ENCODE results near the gene C1orf122. TPM values are rescaled to one million over a fixed set of nuclear protein-coding genes. Genes with fewer than 3 reads are reported as not detected.
A peak's percentile ranks its signal among the peaks of the same experiment; 100 is the strongest.

Gene C1orf122
- total and polyA plus RNA-seq, 2 of the 4 experiments (the other 2 are of a cell fraction) = 2.0 to 13.6 TPM

GRCh38 chr1:37817481-37817880, 9.9 kb downstream of the C1orf122 start:
- H3K4me2 ChIP-seq (ENCODE audit: low read depth, low read length) = no peak overlapping the region
- H2AFZ ChIP-seq (replicated peaks; ENCODE audit: low read length, poor library complexity) = no peak overlapping the region
- H3K27me3 ChIP-seq (ENCODE audit: control insufficient read depth, insufficient read depth, low read length) = no peaks in the 10 kb centered on the region
- H3K9me1 ChIP-seq (ENCODE audit: insufficient read depth, low read length) = peaks cover 9% of the 10 kb centered on the region; the same call in 1 of the 2 replicates
- dilution Hi-C loops (cut with HindIII; ENCODE audit: low sequenced_read_pairs, unreplicated experiment) (no loop called here), in situ Hi-C loops (cut with MboI; ENCODE audit: low sequenced_read_pairs) (no loop called here), intact Hi-C loops (cut with micrococcal nuclease) (no loop called here)
- H3K14ac ChIP-seq (replicated peaks; ENCODE audit: low read depth, low read length) = no peak overlapping the region
- no peak overlapping the region for H4K91ac ChIP-seq (ENCODE audit: insufficient read depth, low read depth, low read length)
- no peaks in the 10 kb centered on the region for H3K9me3 ChIP-seq (ENCODE audit: control insufficient read depth, insufficient read depth, low read length)
- POLR2A ChIA-PET (ENCODE audit: unreplicated experiment) = no interaction called here
- H3K18ac ChIP-seq (ENCODE audit: low read depth, low read length) = no peak overlapping the region
- no peak overlapping the region for H3K56ac ChIP-seq (ENCODE audit: extremely low read depth, insufficient read depth, low read length)
- 0 out of 2 replicates have a peak, but pooled peaks have one; percentile 37 for ATAC-seq (ENCODE audit: low read depth)
- DNase-seq = peak; percentile 40
- H3K79me1 ChIP-seq (ENCODE audit: low read depth in 1 of 2, low read length in 2 of 2) = peaks cover 12 to 18% of the 10 kb centered on the region in 2 experiments
- TF ChIP-seq CEBPB (IDR thresholded peaks at IDR 0.05; ENCODE audit: low read depth, low read length) (no peak), MAFK (IDR thresholded peaks at IDR 0.05; ENCODE audit: low read depth, low read length) (no peak), RFX5 (IDR thresholded peaks at IDR 0.05; ENCODE audit: low read depth, low read length) (no peak), FOS (IDR thresholded peaks at IDR 0.05; ENCODE audit: low read depth, low read length) (no peak), CHD1 (IDR thresholded peaks at IDR 0.05; ENCODE audit: low read depth, low read length) (no peak), CTCF (conservative IDR thresholded peaks at IDR 0.05; ENCODE audit: low read depth, low read length) (no peak), RCOR1 (IDR thresholded peaks at IDR 0.05; ENCODE audit: insufficient replicate concordance, low read length) (no peak), MAZ (IDR thresholded peaks at IDR 0.05; ENCODE audit: borderline replicate concordance, low read depth, low read length) (no peak), MXI1 (IDR thresholded peaks at IDR 0.05; ENCODE audit: borderline replicate concordance, low read depth, low read length) (no peak), POLR2A (IDR thresholded peaks at IDR 0.05; ENCODE audit: low read depth, low read length) (no peak), BHLHE40 (IDR thresholded peaks at IDR 0.05; ENCODE audit: low read depth, low read length) (no peak), USF2 (IDR thresholded peaks at IDR 0.05; ENCODE audit: low read depth, low read length) (no peak), NFE2L2 (IDR thresholded peaks at IDR 0.05; ENCODE audit: low read depth, low read length) (no peak), RAD21 (IDR thresholded peaks at IDR 0.05; ENCODE audit: low read length) (no peak), SMC3 (IDR thresholded peaks at IDR 0.05; ENCODE audit: low read depth, low read length) (no peak), ELK1 (IDR thresholded peaks at IDR 0.05; ENCODE audit: borderline replicate concordance, low read depth, low read length) (no peak)
- no peak overlapping the region for H4K8ac ChIP-seq (ENCODE audit: low read depth in 2 of 2, low read length in 2 of 2)
- H3K23ac ChIP-seq (ENCODE audit: low read depth, low read length) = no peak overlapping the region
- no peak overlapping the region for H2BK120ac ChIP-seq (ENCODE audit: low read depth, low read length)
- H2BK15ac ChIP-seq (ENCODE audit: low read depth, low read length) = no peak overlapping the region
- H2BK20ac ChIP-seq (ENCODE audit: low read depth, low read length) = no peak overlapping the region
- no peak overlapping the region for H2AK9ac ChIP-seq (replicated peaks; ENCODE audit: low read depth, low read length, poor library complexity)
- no peak overlapping the region for H3K4me3 ChIP-seq (ENCODE audit: insufficient read depth, low read depth, low read length)
- H3K4ac ChIP-seq (ENCODE audit: low read depth, low read length) = no peak overlapping the region
- H2AK5ac ChIP-seq (ENCODE audit: low read depth, low read length) = no peak overlapping the region
- WGBS, 2 experiments (ENCODE audit: extremely low coverage in 2 of 2, insufficient read length in 1 of 2) = no CpG with 5 or more reads among the region's 2 CpGs
- no peak overlapping the region for H4K5ac ChIP-seq (ENCODE audit: low read depth, low read length)
- H3K4me1 ChIP-seq (ENCODE audit: control insufficient read depth, insufficient read depth, low read length) = peaks cover 3% of the 10 kb centered on the region; the same call in 1 of the 2 replicates
- H3K36me3 ChIP-seq (ENCODE audit: control insufficient read depth, insufficient read depth, low read length) = peaks cover 39% of the 10 kb centered on the region
- no peak overlapping the region for H3K27ac ChIP-seq (ENCODE audit: insufficient read depth, low read length)
- no TSS peak for BruUV-seq (replicated peaks)
- no peak overlapping the region for H3K9ac ChIP-seq (ENCODE audit: low read depth, low read length)
- no peaks in the 10 kb centered on the region for H4K20me1 ChIP-seq (ENCODE audit: insufficient read depth, low read length)
- H2BK5ac ChIP-seq (ENCODE audit: low read depth, low read length, poor library complexity, severe bottlenecking) = no peak overlapping the region
- CTCF ChIA-PET = interaction anchor here (0.5 kb wide), 1 partner anchor 138 kb away, joined by 4 read pairs; no protein-coding TSS in a partner anchor
